HEK293 (cell line): ENCODE data around the gene CAPN1.

Source experiments
- CTCF ChIA-PET: fragments of 350-600 bp; formaldehyde crosslinking; extraction: SDS; loops from one replicate; lab custom pipeline; 2021; ENCODE audit warnings: antibody characterized with exemption; lab: Yijun Ruan, JAX
- POLR2A ChIA-PET: fragments of 300-600 bp; formaldehyde crosslinking; extraction: SDS; loops from one replicate; lab custom pipeline; 2020; ENCODE audit warnings: antibody characterized with exemption, inconsistent platforms; lab: Yijun Ruan, JAX
- H3K27ac ChIP-seq: fragments of 200-500 bp; sonication (Bioruptor generic); 2 replicates; pipeline ENCODE4 v1.5.1; 2014; ENCODE audit warnings: low read depth, low read length, control low read depth, inconsistent platforms; ENCODE audit errors: extremely low read depth
- H3K36me3 ChIP-seq, 2 experiments: fragments of 200-500 bp in 1 of 2; sonication (Bioruptor generic) in 1 of 2; 1 replicate in 1 of 2; 2 replicates in 1 of 2; pipeline ENCODE4 v1.5.1; 2014 to 2017; ENCODE audit warnings: inconsistent platforms in 2 of 2, low read length in 2 of 2; ENCODE audit not compliant: control insufficient read depth in 2 of 2, insufficient read depth in 1 of 2
- H3K4me1 ChIP-seq: fragments of 200-500 bp; sonication (Bioruptor generic); 2 replicates; pipeline ENCODE4 v1.5.1; 2014; ENCODE audit warnings: mild to moderate bottlenecking, low read length, inconsistent platforms; ENCODE audit not compliant: control insufficient read depth, insufficient read depth
- H3K4me3 ChIP-seq: 2 replicates; pipeline ENCODE4 v1.5.1; 2011; ENCODE audit warnings: low read depth, mild to moderate bottlenecking, control low read depth, low read length, moderate library complexity
- H3K9me3 ChIP-seq: fragments of 200-500 bp; sonication (Bioruptor generic); 2 replicates; pipeline ENCODE4 v1.5.1; 2014; ENCODE audit warnings: low read depth, low read length, inconsistent platforms; ENCODE audit not compliant: control insufficient read depth, insufficient read depth
- GLIS2 ChIP-seq: fragments of 450-650 bp; formaldehyde crosslinking; IDR thresholded peaks from 2 replicates; pipeline ENCODE4 v1.5.1; 2016; ENCODE audit warnings: missing biosample characterization, missing genetic modification characterization
- KLF17 ChIP-seq: fragments of 450-650 bp; formaldehyde crosslinking; IDR thresholded peaks from 2 replicates; pipeline ENCODE4 v1.5.1; 2016; ENCODE audit warnings: missing biosample characterization, missing genetic modification characterization
- SALL2 ChIP-seq: fragments of 450-650 bp; formaldehyde crosslinking; IDR thresholded peaks from 2 replicates; pipeline ENCODE4 v1.5.0; 2017; ENCODE audit warnings: missing biosample characterization, mild to moderate bottlenecking, missing genetic modification characterization, borderline replicate concordance
- SCRT1 ChIP-seq: fragments of 450-650 bp; formaldehyde crosslinking; IDR thresholded peaks from 2 replicates; pipeline ENCODE4 v1.5.1; 2016; ENCODE audit warnings: missing biosample characterization, missing genetic modification characterization, borderline replicate concordance
- SCRT2 ChIP-seq: fragments of 450-650 bp; formaldehyde crosslinking; IDR thresholded peaks from 2 replicates; pipeline ENCODE4 v1.5.1; 2016; ENCODE audit warnings: missing biosample characterization, missing genetic modification characterization
- ZBTB17 ChIP-seq: fragments of 450-650 bp; formaldehyde crosslinking; IDR thresholded peaks from 2 replicates; pipeline ENCODE4 v1.5.1; 2016; ENCODE audit warnings: missing biosample characterization, missing genetic modification characterization
- ZNF112 ChIP-seq: fragments of 450-650 bp; formaldehyde crosslinking; IDR thresholded peaks from 2 replicates; pipeline ENCODE4 v1.5.0; 2017; ENCODE audit warnings: missing biosample characterization, missing genetic modification characterization
- ZNF114 ChIP-seq: fragments of 450-650 bp; formaldehyde crosslinking; IDR thresholded peaks from 2 replicates; pipeline ENCODE4 v1.5.0; 2017; ENCODE audit warnings: missing biosample characterization, missing genetic modification characterization
- ZNF184 ChIP-seq: fragments of 450-650 bp; IDR thresholded peaks from 2 replicates; pipeline ENCODE4 v1.5.1; 2018; ENCODE audit warnings: missing biosample characterization, mild to moderate bottlenecking, missing genetic modification characterization
- ZNF223 ChIP-seq: fragments of 450-650 bp; formaldehyde crosslinking; IDR thresholded peaks from 2 replicates; pipeline ENCODE4 v1.5.1; 2016; ENCODE audit warnings: missing biosample characterization, missing genetic modification characterization
- ZNF629 ChIP-seq: fragments of 450-650 bp; formaldehyde crosslinking; IDR thresholded peaks from 2 replicates; pipeline ENCODE4 v1.5.1; 2017; ENCODE audit warnings: missing biosample characterization, missing genetic modification characterization
- ZSCAN16 ChIP-seq: fragments of 450-650 bp; formaldehyde crosslinking; IDR thresholded peaks from 2 replicates; pipeline ENCODE4 v1.5.1; 2016; ENCODE audit warnings: missing biosample characterization, missing genetic modification characterization
- TF ChIP-seq, protein P1 (sequence below): fragments of 450-650 bp; formaldehyde crosslinking; IDR thresholded peaks from 2 replicates; pipeline ENCODE4 v1.5.1; 2016; ENCODE audit warnings: missing biosample characterization, missing genetic modification characterization
- TF ChIP-seq, protein P2 (sequence below): fragments of 450-650 bp; formaldehyde crosslinking; conservative IDR thresholded peaks from 2 replicates; pipeline ENCODE4 v1.5.1; 2016; ENCODE audit warnings: low read depth, missing biosample characterization, missing genetic modification characterization
- TF ChIP-seq, protein P3 (sequence below): fragments of 450-650 bp; formaldehyde crosslinking; IDR thresholded peaks from 2 replicates; pipeline ENCODE4 v1.5.1; 2016; ENCODE audit warnings: missing biosample characterization, missing genetic modification characterization

The CAPN1 gene

DNA sequence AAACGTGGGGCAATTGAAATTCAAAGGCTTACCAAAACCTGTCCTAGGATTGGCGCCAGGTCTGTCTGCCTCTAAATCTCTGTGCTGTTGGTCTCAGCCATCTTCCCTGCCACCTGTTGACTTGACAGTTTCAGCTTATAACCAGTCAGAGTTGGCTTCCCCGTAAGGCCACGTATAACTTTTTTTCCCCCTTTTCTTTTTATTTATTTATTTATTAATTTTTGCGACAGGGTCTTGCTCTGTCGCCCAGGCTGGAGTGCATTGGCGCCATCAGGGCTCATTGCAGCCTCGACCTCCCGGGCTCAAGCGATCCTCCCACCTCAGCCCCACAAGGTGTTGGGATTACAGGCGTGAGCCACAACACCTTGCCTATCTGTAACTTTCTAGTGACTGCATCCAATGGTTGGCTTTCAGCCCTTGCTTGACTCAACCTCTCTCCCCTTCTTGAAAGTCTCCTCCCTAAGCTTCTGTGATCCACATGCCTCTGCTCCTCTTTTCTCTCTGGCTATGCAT lies 46.0 kb upstream of the CAPN1 start:
- ChIA-PET POLR2A (interaction anchor here (0.5 to 4.5 kb wide), 18 partner anchors 9 to 363 kb away, joined by 3 to 57 read pairs (median 6); partner anchors contain the start of genes ARL2, CAPN1, FAU and MALAT1), CTCF (interaction anchor here (0.5 to 2.3 kb wide), 10 partner anchors 8 to 1163 kb away, joined by 3 to 7 read pairs (median 3); partner anchors contain the start of genes ARL2 and CAPN1)
- Histone ChIP-seq H3K4me3 (no peak overlapping the region), H3K4me1 (no peaks in the 10 kb centered on the region; the same call in 1 of the 2 replicates), H3K27ac (peak overlapping the region; percentile 83), H3K36me3 (peaks cover 0 to 25% of the 10 kb centered on the region in 2 experiments; a peak in 1 of 3 replicates), H3K9me3 (no peaks in the 10 kb centered on the region)
- TF ChIP-seq, protein P1, sequence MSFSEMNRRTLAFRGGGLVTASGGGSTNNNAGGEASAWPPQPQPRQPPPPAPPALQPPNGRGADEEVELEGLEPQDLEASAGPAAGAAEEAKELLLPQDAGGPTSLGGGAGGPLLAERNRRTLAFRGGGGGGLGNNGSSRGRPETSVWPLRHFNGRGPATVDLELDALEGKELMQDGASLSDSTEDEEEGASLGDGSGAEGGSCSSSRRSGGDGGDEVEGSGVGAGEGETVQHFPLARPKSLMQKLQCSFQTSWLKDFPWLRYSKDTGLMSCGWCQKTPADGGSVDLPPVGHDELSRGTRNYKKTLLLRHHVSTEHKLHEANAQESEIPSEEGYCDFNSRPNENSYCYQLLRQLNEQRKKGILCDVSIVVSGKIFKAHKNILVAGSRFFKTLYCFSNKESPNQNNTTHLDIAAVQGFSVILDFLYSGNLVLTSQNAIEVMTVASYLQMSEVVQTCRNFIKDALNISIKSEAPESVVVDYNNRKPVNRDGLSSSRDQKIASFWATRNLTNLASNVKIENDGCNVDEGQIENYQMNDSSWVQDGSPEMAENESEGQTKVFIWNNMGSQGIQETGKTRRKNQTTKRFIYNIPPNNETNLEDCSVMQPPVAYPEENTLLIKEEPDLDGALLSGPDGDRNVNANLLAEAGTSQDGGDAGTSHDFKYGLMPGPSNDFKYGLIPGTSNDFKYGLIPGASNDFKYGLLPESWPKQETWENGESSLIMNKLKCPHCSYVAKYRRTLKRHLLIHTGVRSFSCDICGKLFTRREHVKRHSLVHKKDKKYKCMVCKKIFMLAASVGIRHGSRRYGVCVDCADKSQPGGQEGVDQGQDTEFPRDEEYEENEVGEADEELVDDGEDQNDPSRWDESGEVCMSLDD = no peak
- TF ChIP-seq SALL2 (tag by site-specific recombination) (no peak), ZNF114 (no peak), ZNF112 (tag by site-specific recombination) (no peak), KLF17 (tag by site-specific recombination) (no peak), ZNF184 (tag by site-specific recombination) (no peak), SCRT2 (tag by site-specific recombination) (peak; percentile 95), SCRT1 (peak; percentile 89), ZSCAN16 (tag by site-specific recombination) (no peak), ZNF223 (tag by site-specific recombination) (no peak), ZBTB17 (no peak)
- TF ChIP-seq, protein P2, sequence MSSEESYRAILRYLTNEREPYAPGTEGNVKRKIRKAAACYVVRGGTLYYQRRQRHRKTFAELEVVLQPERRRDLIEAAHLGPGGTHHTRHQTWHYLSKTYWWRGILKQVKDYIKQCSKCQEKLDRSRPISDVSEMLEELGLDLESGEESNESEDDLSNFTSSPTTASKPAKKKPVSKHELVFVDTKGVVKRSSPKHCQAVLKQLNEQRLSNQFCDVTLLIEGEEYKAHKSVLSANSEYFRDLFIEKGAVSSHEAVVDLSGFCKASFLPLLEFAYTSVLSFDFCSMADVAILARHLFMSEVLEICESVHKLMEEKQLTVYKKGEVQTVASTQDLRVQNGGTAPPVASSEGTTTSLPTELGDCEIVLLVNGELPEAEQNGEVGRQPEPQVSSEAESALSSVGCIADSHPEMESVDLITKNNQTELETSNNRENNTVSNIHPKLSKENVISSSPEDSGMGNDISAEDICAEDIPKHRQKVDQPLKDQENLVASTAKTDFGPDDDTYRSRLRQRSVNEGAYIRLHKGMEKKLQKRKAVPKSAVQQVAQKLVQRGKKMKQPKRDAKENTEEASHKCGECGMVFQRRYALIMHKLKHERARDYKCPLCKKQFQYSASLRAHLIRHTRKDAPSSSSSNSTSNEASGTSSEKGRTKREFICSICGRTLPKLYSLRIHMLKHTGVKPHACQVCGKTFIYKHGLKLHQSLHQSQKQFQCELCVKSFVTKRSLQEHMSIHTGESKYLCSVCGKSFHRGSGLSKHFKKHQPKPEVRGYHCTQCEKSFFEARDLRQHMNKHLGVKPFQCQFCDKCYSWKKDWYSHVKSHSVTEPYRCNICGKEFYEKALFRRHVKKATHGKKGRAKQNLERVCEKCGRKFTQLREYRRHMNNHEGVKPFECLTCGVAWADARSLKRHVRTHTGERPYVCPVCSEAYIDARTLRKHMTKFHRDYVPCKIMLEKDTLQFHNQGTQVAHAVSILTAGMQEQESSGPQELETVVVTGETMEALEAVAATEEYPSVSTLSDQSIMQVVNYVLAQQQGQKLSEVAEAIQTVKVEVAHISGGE = no peak

DNA sequence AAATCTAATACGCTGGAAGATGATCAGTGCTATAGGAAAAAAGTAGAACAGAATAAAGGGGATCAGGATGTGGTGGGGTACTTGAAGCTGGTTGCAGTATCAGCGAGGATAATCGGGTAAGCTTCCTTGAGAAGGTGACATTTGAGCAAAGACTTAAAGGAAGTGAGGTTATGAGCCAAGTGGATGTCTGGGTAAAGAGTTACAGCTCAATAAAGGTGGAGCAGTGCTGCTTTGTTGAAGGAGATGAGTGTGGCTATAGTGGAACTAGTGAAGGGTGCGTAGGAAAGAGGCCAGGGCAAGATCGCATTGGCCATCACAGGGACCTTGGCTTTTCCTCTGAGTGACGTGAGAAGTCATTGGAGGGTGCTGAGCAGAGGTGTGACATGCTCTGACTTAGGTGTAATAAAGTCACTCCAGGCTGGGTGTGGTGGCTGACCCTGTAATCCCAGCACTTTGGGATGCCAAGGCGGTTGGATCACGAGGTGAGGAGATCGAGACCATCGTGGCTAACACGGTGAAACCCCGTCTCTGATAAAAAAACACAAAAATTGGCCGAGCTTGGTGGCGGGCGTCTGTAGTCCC lies 45.1 kb upstream of the CAPN1 start:
- H3K4me3 ChIP-seq = no peak overlapping the region
- CTCF ChIA-PET = interaction anchor here (0.5 to 1.5 kb wide), 6 partner anchors 13 to 117 kb away, joined by 3 to 7 read pairs (median 3); no protein-coding TSS in a partner anchor
- no peaks in the 10 kb centered on the region; the same call in 1 of the 2 replicates for H3K4me1 ChIP-seq
- H3K9me3 ChIP-seq = no peaks in the 10 kb centered on the region
- H3K27ac ChIP-seq = no peak overlapping the region
- POLR2A ChIA-PET = interaction anchor here (0.6 to 4.5 kb wide), 4 partner anchors 12 to 24 kb away, joined by 3 to 57 read pairs (median 9); partner anchors contain the start of genes FAU, MRPL49 and ZNHIT2
- H3K36me3 ChIP-seq = peaks cover 0 to 15% of the 10 kb centered on the region in 2 experiments; a peak in 1 of 3 replicates
- TF ChIP-seq, protein P3, sequence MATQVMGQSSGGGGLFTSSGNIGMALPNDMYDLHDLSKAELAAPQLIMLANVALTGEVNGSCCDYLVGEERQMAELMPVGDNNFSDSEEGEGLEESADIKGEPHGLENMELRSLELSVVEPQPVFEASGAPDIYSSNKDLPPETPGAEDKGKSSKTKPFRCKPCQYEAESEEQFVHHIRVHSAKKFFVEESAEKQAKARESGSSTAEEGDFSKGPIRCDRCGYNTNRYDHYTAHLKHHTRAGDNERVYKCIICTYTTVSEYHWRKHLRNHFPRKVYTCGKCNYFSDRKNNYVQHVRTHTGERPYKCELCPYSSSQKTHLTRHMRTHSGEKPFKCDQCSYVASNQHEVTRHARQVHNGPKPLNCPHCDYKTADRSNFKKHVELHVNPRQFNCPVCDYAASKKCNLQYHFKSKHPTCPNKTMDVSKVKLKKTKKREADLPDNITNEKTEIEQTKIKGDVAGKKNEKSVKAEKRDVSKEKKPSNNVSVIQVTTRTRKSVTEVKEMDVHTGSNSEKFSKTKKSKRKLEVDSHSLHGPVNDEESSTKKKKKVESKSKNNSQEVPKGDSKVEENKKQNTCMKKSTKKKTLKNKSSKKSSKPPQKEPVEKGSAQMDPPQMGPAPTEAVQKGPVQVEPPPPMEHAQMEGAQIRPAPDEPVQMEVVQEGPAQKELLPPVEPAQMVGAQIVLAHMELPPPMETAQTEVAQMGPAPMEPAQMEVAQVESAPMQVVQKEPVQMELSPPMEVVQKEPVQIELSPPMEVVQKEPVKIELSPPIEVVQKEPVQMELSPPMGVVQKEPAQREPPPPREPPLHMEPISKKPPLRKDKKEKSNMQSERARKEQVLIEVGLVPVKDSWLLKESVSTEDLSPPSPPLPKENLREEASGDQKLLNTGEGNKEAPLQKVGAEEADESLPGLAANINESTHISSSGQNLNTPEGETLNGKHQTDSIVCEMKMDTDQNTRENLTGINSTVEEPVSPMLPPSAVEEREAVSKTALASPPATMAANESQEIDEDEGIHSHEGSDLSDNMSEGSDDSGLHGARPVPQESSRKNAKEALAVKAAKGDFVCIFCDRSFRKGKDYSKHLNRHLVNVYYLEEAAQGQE (tag by site-specific recombination) = no peak
- TF ChIP-seq ZNF629 (tag by site-specific recombination) (no peak), GLIS2 (tag by site-specific recombination) (no peak)
